Measurements from ENCODE around the gene A1BG.

GRCh38 chr19:58317476-58318072, 35.7 kb downstream of the A1BG start:
- TF ChIP-seq EZH2phosphoT487 (IDR thresholded peaks at IDR 0.05; ENCODE audit: borderline replicate concordance) (no peak), SRF (IDR thresholded peaks at IDR 0.05; ENCODE audit: low read depth) (no peak), CTCF (IDR thresholded peaks at IDR 0.05 in 2 of 3, conservative IDR thresholded peaks at IDR 0.05 in 1 of 3; ENCODE audit: borderline replicate concordance in 1 of 3, insufficient read depth in 1 of 3, low read depth in 2 of 3, low read length in 2 of 3) (no peak), ELF1 (IDR thresholded peaks at IDR 0.05; ENCODE audit: borderline replicate concordance, low read depth) (no peak), EZH2 (IDR thresholded peaks at IDR 0.05) (no peak), POLR2A (IDR thresholded peaks at IDR 0.05; ENCODE audit: borderline replicate concordance, extremely low read depth, insufficient read depth, insufficient read length) (no peak), CEBPB (IDR thresholded peaks at IDR 0.05; ENCODE audit: low read depth) (no peak), POLR2AphosphoS5 (IDR thresholded peaks at IDR 0.05; ENCODE audit: low read depth, low read length) (no peak), RAD21 (IDR thresholded peaks at IDR 0.05; ENCODE audit: low read depth) (no peak), ZNF274 (IDR thresholded peaks at IDR 0.05; ENCODE audit: low read depth, low read length) (no peak), YY1 (IDR thresholded peaks at IDR 0.05; ENCODE audit: extremely low read depth, insufficient replicate concordance, low read depth, low read length) (no peak), MAX (IDR thresholded peaks at IDR 0.05) (no peak), ZFX (IDR thresholded peaks at IDR 0.05) (no peak), FOSL1 (IDR thresholded peaks at IDR 0.05; ENCODE audit: low read depth) (no peak)
